ENCODE data around the gene GFOD1.
"Not testable (repeated sequence)": the region's sequence is repeated elsewhere in the genome, so short reads cannot be mapped to it uniquely, and the experiment has no call there.

The GFOD1 gene

DNA sequence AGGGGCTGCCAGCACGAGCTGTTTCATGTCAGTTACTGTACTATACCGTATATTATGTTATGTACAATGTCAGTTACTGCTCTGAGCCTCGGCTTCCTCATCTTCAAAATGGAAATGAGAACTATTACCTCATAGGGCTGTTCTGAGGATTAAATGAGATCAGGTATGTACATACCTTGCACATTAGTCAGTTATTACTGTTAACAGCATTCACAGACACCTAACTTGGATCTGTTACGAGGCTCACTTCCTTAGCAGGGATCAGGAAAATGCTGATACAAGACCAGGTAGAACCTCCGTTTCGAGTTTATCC lies 89.4 kb downstream of the GFOD1 start:
- Histone ChIP-seq H3K4me1 (ENCODE audit: control insufficient read depth, insufficient read depth, low read length) (peaks cover 4% of the 10 kb centered on the region), H3K9ac (ENCODE audit: low read depth, low read length) (no peak overlapping the region), H3K36me3 (ENCODE audit: control insufficient read depth, insufficient read depth, low read length) (no peaks in the 10 kb centered on the region), H3K27me3 (ENCODE audit: control insufficient read depth, insufficient read depth, low read length) (no peaks in the 10 kb centered on the region), H3K9me3 (ENCODE audit: control insufficient read depth, insufficient read depth, low read length) (no peaks in the 10 kb centered on the region), H3K4me3 (ENCODE audit: low read depth, low read length) (no peak overlapping the region)

DNA sequence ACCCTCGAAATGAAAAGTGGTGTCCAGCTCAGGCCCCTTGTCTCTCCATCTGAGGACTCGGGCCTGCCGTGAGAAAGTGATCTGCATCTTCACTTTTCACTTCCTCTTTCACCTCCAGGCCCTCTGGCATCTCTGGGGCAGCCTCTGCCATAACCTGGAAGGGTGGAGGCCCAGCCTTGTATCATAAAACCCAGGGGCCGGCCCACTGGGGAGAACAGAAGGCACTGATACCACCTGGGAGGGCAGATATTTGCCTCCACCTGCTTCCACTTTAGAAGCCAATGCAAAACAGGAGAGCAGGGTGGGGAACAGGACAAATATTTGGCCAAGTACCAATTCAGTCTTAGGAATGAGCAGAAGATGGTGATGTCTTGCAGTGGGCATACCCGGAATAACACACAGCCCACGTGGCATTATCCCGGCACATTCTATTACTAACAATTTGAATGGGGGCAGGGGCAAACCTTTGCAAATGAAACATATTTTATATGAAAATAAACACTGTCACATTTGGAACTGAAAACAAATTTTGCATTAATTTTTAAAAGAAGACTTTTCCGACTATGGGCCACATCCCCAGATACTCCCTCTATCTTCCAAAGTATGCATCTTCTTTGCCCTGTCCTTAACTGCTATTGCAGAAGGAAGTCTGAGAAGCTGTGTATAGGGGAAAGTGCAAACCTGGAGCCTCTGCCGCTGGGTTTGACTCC lies 89.9 kb downstream of the GFOD1 start:
- Histone ChIP-seq H3K9me3 (ENCODE audit: control insufficient read depth, insufficient read depth, low read length) (no peaks in the 10 kb centered on the region), H3K9ac (ENCODE audit: low read depth, low read length) (no peak overlapping the region), H3K4me3 (ENCODE audit: low read depth, low read length) (no peak overlapping the region), H3K36me3 (ENCODE audit: control insufficient read depth, insufficient read depth, low read length) (no peaks in the 10 kb centered on the region), H3K4me1 (ENCODE audit: control insufficient read depth, insufficient read depth, low read length) (peaks cover 4% of the 10 kb centered on the region), H3K27me3 (ENCODE audit: control insufficient read depth, insufficient read depth, low read length) (no peaks in the 10 kb centered on the region)

DNA sequence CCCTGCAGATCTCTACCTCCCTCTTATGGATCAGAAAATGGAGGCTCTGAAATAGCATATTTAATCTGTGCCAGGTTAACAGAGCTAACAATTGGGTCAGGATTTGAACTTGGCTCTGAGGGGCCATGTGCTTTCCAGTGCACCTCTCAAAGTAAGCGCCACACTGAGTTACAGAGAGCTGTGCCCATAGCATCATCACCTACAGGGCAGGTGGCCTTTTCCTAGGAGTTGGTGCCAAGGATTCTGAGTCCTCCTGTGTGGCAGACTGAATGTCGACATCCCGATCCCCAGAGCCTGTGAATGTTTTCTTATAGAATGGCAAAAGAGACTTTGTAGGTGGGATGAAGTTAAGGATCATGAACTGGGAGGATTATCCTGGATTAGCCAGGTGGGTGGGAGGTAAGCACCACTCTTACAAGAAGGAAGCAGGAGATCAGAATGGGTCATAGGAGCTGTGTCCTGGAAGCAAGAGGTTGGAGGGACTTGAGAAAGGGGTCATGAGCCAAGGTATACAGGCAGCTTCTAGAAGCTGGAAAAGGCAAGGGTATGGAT lies 91.1 kb downstream of the GFOD1 start:
- Histone ChIP-seq H3K36me3 (ENCODE audit: control insufficient read depth, insufficient read depth, low read length) (no peaks in the 10 kb centered on the region), H3K9me3 (ENCODE audit: control insufficient read depth, insufficient read depth, low read length) (no peaks in the 10 kb centered on the region), H3K4me1 (ENCODE audit: control insufficient read depth, insufficient read depth, low read length) (peaks cover 4% of the 10 kb centered on the region), H3K4me3 (ENCODE audit: low read depth, low read length) (no peak overlapping the region), H3K9ac (ENCODE audit: low read depth, low read length) (no peak overlapping the region), H3K27me3 (ENCODE audit: control insufficient read depth, insufficient read depth, low read length) (no peaks in the 10 kb centered on the region)

DNA sequence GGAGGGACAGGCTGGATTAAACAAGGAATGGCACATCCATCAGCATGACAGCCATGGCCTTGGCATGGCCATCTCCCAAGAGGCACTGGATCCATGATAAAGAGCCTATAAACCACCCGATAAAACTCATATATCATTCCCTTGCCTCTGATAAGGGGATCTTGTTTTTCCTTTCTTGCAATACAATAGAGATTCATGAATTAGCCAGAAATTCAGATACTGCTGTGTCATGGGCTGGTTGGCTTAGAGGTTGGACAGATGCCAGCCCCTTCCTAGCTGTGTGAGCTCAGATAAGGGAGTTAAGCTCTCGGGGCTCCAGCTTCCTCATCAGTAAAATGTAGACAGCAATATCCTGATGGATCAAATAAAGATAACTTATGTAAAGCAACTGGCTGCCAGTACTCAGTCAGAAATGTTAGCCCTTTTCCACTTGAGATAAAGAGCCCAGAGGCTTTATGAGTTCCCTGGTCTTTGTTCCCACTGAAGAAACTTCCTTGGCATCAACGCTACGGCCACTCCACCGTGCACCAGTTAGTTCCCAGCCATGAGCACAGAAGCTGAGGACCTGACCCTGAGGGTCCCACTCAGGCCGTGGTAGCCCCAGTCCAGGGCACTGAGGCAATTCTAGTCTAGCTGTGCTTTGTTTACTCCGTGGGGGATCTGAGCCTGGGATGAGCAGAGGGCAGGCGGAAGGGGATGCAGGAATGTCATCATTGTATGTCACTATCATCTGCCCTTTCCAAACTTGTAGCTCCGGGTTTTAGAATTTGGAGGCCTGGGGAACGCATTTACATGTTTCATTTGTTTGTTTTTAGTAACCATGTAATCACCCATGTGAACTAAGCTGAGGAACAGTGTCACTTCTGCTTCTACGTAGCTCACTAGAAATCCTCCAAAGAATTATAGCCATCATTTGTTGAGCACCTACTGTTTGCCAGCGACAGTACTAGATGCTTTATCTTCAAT lies 91.8 kb downstream of the GFOD1 start:
- Histone ChIP-seq H3K9me3 (ENCODE audit: control insufficient read depth, insufficient read depth, low read length) (no peaks in the 10 kb centered on the region), H3K9ac (ENCODE audit: low read depth, low read length) (no peak overlapping the region), H3K4me3 (ENCODE audit: low read depth, low read length) (no peak overlapping the region), H3K4me1 (ENCODE audit: control insufficient read depth, insufficient read depth, low read length) (peaks cover 4% of the 10 kb centered on the region), H3K27me3 (ENCODE audit: control insufficient read depth, insufficient read depth, low read length) (no peaks in the 10 kb centered on the region), H3K36me3 (ENCODE audit: control insufficient read depth, insufficient read depth, low read length) (no peaks in the 10 kb centered on the region)

DNA sequence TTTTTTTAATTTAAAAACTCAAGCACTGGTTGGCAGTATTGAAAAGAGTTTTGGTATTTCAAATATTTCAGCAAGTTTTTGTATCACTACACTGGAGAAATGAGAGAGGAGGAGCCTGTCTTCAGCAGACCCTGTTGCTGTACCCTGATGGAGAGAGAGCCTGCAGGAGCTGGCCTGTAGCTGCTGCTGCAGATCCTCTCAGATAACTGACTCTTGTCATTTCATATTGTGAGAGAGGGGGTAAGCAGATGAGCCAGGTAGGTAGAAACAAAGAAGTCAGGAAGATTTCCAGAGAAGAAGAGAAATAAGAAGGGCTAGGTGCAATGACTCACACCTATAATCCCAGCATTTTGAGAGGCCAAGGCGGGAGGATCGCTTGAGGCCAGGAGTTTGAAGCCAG lies 94.9 kb downstream of the GFOD1 start:
- no peak overlapping the region for H3K9ac ChIP-seq (ENCODE audit: low read depth, low read length)
- H3K27me3 ChIP-seq (ENCODE audit: control insufficient read depth, insufficient read depth, low read length) = no peaks in the 10 kb centered on the region
- no peak overlapping the region for H3K4me3 ChIP-seq (ENCODE audit: low read depth, low read length)
- no peaks in the 10 kb centered on the region for H3K36me3 ChIP-seq (ENCODE audit: control insufficient read depth, insufficient read depth, low read length)
- no peaks in the 10 kb centered on the region for H3K9me3 ChIP-seq (ENCODE audit: control insufficient read depth, insufficient read depth, low read length)
- H3K4me1 ChIP-seq (ENCODE audit: control insufficient read depth, insufficient read depth, low read length) = no peaks in the 10 kb centered on the region

DNA sequence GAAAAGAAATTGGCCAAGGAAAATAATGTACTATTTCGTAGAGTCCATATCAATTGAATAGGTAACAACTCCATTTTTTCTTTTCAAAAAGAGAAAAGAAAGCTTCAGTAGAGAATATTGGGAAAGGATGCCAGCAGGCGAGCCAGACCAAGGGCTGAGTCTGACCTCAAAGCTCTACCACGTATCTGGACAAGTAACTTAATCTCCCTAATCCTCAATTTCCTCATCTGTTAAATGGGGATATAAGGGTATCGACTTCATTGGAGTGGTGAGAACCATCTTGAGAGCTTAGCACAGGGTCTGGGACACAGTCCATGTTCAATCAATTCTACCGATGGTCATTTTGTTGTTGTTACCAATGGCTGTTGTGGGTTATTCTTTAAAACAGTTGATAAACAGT lies 95.9 kb downstream of the GFOD1 start:
- Histone ChIP-seq H3K9ac (ENCODE audit: low read depth, low read length) (no peak overlapping the region), H3K4me3 (ENCODE audit: low read depth, low read length) (no peak overlapping the region), H3K27me3 (ENCODE audit: control insufficient read depth, insufficient read depth, low read length) (no peaks in the 10 kb centered on the region), H3K9me3 (ENCODE audit: control insufficient read depth, insufficient read depth, low read length) (no peaks in the 10 kb centered on the region), H3K4me1 (ENCODE audit: control insufficient read depth, insufficient read depth, low read length) (no peaks in the 10 kb centered on the region), H3K36me3 (ENCODE audit: control insufficient read depth, insufficient read depth, low read length) (no peaks in the 10 kb centered on the region)

DNA sequence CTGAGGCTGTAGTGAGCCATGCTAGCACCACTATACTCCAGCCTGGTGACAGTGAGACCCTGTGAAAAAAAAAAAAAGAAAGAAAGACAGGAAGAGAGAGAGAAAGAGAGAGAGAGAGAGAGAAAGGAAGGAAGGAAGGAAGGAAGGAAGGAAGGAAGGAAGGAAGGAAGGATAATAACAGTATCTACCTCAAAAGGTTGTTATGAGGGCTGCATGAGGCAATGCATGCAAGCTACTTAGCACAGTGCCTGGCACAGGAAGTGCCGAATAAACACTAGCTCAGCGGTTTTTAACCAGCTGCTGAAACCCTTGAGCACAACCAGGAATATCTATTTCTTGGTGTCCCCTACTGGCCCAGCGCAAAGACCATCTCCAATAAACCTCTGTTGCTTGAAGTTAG lies 96.7 kb downstream of the GFOD1 start:
- Histone ChIP-seq H3K9me3 (ENCODE audit: control insufficient read depth, insufficient read depth, low read length) (no peaks in the 10 kb centered on the region), H3K9ac (ENCODE audit: low read depth, low read length) (no peak overlapping the region), H3K4me1 (ENCODE audit: control insufficient read depth, insufficient read depth, low read length) (no peaks in the 10 kb centered on the region), H3K27me3 (ENCODE audit: control insufficient read depth, insufficient read depth, low read length) (no peaks in the 10 kb centered on the region), H3K4me3 (ENCODE audit: low read depth, low read length) (no peak overlapping the region), H3K36me3 (ENCODE audit: control insufficient read depth, insufficient read depth, low read length) (no peaks in the 10 kb centered on the region)

DNA sequence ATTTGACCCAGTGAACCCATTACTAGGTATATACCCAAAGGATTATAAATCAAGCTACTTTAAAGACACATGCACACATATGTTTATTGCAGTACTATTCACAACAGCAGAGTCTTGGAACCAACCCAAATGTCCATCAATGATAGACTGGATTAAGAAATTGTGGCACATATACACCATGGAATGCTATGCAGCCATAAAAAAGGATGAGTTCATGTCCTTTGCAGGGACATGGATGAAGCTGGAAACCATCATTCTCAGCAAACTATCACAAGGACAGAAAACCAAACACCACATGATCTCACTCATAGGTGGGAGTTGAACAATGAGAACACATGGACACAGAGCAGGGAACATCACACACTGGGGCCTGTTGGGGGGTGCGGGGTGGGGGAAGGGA lies 98.2 kb downstream of the GFOD1 start:
- H3K4me1 ChIP-seq (ENCODE audit: control insufficient read depth, insufficient read depth, low read length); H3K4me3 ChIP-seq (ENCODE audit: low read depth, low read length); H3K9me3 ChIP-seq (ENCODE audit: control insufficient read depth, insufficient read depth, low read length); H3K9ac ChIP-seq (ENCODE audit: low read depth, low read length); H3K27me3 ChIP-seq (ENCODE audit: control insufficient read depth, insufficient read depth, low read length); H3K36me3 ChIP-seq (ENCODE audit: control insufficient read depth, insufficient read depth, low read length): not testable (repeated sequence)

DNA sequence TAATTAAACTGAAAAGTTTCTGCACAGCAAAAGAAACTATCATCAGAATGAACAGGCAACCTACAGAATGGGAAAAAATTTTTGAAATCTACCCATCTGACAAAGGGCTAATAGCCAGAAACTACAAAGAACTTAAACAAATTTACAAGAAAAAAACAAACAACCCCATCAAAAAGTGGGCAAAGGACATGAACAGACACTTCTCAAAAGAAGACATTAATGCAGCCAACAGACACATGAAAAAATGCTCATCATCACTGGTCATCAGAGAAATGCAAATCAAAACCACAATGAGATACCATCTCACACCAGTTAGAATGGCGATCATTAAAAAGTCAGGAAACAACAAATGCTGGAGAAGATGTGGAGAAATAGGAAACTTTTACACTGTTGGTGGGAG lies 98.6 kb downstream of the GFOD1 start:
- not testable (repeated sequence) for H3K9ac ChIP-seq (ENCODE audit: low read depth, low read length); H3K27me3 ChIP-seq (ENCODE audit: control insufficient read depth, insufficient read depth, low read length); H3K9me3 ChIP-seq (ENCODE audit: control insufficient read depth, insufficient read depth, low read length); H3K36me3 ChIP-seq (ENCODE audit: control insufficient read depth, insufficient read depth, low read length); H3K4me1 ChIP-seq (ENCODE audit: control insufficient read depth, insufficient read depth, low read length); H3K4me3 ChIP-seq (ENCODE audit: low read depth, low read length)

DNA sequence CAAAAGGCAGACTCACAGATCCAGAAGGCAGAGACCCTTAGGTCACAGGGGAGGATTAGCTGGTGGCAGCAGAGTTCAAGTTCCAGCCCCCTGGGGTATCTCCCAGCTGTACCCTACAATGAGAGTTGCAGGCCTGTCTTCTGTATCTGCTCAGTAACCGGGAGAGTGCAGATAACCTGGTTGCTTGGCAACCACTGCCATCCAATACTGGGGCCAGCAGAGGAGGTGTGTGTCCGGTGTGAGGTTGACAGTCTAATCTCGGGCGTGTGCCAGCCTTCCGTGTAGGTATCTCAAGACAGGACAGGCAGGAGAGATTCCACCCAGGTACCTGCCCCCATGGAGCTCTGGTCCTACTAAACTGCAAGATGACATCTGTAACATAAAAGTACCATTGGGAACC lies 102.4 kb downstream of the GFOD1 start:
- Histone ChIP-seq H3K9me3 (ENCODE audit: control insufficient read depth, insufficient read depth, low read length) (no peaks in the 10 kb centered on the region), H3K36me3 (ENCODE audit: control insufficient read depth, insufficient read depth, low read length) (no peaks in the 10 kb centered on the region), H3K4me1 (ENCODE audit: control insufficient read depth, insufficient read depth, low read length) (peaks cover 7% of the 10 kb centered on the region), H3K27me3 (ENCODE audit: control insufficient read depth, insufficient read depth, low read length) (no peaks in the 10 kb centered on the region), H3K4me3 (ENCODE audit: low read depth, low read length) (no peak overlapping the region), H3K9ac (ENCODE audit: low read depth, low read length) (no peak overlapping the region)

DNA sequence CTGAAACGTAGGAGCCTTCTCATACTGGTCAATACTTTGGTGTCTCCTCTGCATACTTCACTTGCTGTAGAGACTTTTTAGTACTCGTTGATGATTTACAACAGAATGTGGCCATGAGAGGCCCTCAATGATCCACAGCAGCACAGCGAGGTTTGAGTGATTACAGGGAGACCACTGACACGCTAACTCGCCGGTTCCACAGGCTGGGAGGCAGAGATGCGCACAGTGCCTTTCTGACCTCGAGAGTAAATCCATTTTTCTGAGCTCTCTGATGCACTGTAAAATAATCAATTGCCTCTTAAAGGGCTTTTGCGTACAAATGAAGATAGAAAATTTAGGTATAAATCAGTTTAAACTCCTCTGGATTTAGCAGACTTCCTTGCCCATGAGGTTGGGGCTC lies 102.9 kb downstream of the GFOD1 start:
- no peak overlapping the region for H3K4me3 ChIP-seq (ENCODE audit: low read depth, low read length)
- no peaks in the 10 kb centered on the region for H3K27me3 ChIP-seq (ENCODE audit: control insufficient read depth, insufficient read depth, low read length)
- H3K36me3 ChIP-seq (ENCODE audit: control insufficient read depth, insufficient read depth, low read length) = no peaks in the 10 kb centered on the region
- no peak overlapping the region for H3K9ac ChIP-seq (ENCODE audit: low read depth, low read length)
- peaks cover 7% of the 10 kb centered on the region for H3K4me1 ChIP-seq (ENCODE audit: control insufficient read depth, insufficient read depth, low read length)
- no peaks in the 10 kb centered on the region for H3K9me3 ChIP-seq (ENCODE audit: control insufficient read depth, insufficient read depth, low read length)

Data from iPS-15b (cell line).